GM03348 (cell line): Measurements from ENCODE around the gene TCF20.

ENCODE experiments used
- DNase-seq: peaks from one replicate; pipeline ENCODE4 v3.0.0; 2012; ENCODE audit warnings: low spot score

TCF20 gene

DNA sequence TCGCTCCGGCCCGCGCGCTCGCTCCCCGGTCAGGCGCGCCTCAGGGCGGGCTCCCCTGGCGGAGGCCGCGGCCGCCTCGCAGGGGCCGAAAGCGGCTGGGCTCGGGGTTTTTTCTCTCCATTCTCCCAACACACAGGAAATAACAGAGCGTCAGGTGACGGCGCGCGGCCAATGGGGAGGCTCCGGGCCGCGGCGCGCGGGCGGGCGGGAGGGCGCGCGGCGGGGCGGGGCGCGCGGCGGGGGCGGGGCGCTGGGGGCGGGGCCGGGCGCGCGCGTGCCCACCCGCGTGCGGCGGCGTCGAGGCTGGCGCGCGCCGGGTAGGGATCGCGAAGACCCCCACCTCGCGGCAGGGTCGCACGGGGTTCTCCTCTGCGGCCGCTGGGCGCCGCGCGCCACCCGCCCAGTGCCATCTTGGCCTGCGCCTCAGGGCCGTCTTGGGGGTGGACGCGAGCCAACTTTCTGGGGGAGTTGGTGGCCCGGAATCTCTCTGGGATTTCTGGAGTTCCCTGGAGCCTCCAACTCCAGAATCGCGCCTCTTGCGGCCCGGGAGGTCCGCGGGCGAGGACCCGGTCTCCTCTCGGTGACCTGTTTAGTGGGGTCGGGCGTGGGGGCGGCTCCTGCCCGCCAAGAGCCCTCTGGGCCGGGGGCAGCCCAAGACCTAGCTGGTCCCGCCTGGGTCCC is at the start of gene TCF20:
TSS of gene TCF20 (minus strand) at position 144 of the 681 bp plus-strand sequence. CDS start 55,348 bp downstream, outside the sequence.
- peak; percentile 97 for DNase-seq

DNA sequence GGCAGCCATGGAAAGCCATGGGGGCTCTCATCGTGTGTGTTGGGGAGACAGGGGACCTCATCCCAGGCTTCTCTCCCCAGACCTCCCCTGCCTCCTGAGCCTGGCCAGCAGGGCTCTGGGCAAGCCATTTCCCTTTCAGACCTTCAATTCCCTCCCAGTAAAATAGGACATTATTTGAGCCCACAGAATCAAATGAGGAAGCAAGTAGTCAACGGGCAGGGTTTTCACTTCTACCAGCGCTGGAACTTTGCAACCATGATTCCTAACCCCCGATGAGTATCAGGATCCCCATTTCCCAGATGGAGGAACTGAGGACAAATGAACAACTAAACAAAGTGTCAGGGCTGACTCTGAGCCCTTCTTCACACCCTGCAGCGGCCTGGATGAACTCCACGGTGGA is 48.9 kb upstream of the TCF20 start:
- DNase-seq: no peak

DNA sequence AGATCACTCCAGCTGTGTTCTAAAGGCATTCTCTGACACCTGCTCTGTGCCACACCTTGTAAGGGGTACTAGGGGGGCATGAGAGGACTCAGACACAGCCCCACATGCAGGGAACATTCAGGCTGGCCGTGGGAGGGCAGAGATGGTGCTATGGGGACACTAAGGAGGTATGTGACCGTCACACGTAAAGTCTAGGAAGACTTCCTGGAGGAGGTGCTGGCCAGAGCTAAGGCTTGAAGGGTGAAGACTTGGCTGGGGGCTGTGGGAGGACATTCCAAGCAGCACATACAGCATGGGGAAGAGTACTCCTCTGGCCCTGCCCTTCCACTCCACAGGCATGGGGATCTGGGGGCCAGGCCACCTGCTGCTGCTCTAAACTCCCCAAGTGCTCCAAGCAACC is 48.5 kb upstream of the TCF20 start:
- DNase-seq: no peak

GRCh38 chr22:42317691-42318547 is 47.5 kb upstream of the TCF20 start:
- DNase-seq: no peak

- DNase-seq: peak; percentile 81
Measured at GRCh38 chr22:42317008-42317407, 46.6 kb upstream of the TCF20 start.

DNA sequence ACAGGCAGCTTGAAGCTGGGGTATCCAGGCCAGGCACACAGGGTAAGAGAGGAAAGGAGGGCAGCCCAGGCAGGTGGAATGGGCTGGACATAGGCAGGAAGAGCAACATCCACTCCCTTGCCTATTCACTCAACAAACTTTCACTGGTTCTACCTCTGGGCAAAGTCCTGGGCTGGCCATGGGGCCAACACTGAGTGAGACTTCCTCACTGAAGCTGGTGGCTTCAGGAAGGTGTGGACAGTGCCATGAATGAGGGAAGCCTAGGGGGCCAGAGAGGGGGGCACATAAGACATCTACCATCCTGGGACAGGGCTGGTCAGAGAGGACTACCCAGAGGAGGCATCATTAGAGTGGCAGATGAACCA is 44.9 kb upstream of the TCF20 start:
- DNase-seq: no peak

DNA sequence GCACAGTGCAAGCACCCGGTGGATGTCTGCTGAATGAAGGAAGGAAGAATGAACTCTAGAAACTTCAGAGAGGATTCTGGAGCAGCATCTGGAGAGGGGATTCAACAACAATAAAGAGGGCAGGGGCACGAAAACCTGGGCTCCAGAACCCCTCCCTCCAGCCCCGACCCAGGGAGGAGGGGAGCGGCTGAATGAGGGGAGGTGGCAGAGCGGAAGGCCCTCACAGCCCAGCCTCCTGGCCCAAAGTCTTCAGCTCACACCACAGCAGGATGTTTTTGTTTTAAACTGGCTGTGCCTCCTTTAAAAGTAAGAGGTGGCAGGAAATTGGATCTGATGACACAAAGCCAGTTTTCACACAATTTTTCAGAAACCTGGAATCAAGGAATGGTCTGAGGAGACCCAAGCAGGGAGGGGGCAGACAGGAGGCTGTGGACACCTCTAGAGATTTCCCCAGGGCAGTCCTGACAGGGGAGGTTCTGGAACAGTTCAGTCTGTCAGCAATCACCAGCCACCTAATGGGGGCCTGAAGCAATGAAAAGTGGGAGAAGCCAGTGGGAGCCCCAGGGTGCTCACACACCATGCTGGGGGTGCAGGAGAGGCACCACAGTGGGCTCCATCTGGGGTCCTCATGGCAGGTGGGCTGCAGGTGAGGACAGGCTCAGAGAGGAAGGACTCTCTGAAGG is 44.4 kb upstream of the TCF20 start:
- DNase-seq: no peak

DNA sequence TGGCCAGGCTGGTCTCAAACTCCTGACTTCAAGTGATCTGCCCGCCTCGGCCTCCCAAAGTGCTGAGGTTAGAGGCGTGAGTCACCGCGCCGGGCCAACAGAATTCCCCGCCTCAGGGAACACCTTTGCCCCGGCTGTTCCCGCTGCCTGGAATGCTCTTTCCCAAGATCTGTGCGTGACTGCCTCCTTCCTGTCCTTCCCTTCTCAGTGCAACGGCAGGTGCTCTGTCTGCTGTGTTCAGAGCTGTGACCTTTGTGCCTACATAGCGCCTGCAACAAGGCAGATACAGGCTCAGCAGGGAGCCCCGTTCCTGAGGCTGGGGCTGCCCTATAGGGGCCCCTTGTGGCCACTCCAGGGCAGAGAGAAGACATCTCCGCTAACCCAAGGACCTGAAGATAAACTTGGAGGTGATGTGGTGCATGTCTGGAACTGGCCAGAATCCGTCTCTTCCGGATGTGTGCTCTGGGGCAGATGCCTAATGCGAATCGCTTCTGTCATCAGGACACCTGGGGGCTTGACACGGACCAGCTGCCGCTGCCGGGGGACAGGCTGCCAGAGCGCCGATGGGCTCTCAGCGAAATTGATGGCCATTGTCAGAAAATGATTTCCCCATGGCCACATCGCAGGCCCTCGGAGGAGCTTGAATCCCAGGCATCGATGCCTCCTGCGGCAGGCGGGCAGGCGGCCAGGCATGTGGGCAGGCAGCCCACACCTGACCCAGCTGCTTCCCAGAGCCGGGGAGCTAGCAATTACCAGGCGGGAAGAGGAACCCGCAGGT is 43.5 kb upstream of the TCF20 start:
- no peak for DNase-seq

- no peak for DNase-seq
Measured at GRCh38 chr22:42313204-42313603, 42.8 kb upstream of the TCF20 start.

DNA sequence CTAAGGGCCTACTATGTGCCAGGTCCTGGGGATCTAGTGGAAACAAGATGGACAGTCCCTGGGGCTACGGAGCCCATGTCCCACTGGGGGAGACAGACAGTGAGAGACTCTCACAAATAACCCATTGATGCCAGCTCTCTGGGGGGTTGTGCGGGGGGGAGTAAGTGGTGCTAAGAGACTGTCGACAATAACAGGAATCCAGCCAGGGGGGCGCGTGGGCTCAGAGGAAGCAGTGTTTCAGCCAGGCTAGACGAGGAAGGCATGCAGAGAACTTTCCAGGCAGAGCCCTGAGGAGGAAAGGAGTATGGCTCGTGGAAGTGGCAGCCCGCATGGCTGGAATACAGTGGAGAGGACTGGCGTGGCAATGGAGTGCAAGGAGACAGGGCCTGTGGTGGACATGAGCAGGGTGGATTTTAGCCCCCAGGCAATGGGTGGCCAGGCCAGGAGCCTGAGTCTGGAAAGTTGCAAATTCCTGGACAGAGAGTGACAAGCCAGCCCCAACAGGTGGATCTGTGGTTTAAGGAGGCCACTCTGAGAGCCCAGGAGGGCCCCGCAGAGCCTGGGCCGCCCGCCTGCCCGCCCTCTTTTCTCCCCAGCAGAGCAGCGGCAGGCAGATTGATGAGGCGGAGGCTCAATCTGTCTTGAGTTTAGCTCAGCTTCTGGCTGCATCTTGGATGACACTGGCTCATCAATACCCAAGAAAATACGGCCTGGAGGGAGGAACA is 40.0 kb upstream of the TCF20 start:
- DNase-seq: no peak

DNA sequence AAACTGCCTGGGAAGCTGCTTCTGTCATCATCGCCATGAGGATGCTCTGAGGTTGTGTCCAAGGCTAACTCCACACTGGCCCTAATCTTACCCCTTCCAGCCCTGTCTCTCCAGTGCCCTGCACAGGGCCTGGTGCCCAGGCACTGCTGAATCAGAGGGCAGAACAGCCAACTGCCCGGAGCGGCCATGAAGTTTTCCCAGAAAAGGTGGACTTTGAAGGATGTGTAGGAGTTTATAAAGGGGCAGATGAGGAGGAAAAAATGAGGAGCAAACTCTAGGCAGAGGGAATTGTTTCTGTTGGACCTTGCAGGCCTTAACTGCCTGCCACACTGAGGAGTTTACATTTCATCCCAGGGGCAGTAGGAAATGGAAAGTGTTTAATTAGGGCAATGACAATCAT is 39.4 kb upstream of the TCF20 start:
- no peak for DNase-seq

DNA sequence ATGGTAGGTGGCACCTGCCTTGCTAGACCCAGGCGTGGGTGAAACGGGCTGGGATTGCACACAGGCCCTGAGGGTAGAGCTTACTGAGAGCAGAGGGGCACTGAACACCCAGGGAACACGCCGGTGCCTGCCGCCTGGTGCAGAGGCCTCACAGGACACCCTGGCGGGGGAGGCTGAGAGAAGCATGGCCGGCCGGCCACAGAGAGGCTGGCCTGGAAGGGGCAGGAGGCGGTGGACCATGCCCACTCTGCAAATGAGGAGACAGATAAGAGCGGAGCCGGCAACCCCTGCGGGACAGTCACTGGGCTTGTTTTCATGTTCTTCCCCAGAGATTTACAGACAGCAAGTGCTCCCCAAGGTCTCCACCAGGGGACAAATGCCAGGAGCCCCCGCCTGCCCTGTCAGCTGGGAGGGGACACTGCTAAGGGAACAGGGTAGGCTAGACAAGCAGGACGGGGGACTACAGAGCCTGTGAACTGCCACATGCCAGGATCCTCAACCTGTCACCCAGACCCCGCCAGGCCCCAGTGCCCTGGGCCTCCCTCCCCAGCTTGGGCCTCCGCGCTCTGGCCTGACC is 38.5 kb upstream of the TCF20 start:
- DNase-seq: no peak

GRCh38 chr22:42307806-42308563 is 37.5 kb upstream of the TCF20 start:
- DNase-seq: no peak

DNA sequence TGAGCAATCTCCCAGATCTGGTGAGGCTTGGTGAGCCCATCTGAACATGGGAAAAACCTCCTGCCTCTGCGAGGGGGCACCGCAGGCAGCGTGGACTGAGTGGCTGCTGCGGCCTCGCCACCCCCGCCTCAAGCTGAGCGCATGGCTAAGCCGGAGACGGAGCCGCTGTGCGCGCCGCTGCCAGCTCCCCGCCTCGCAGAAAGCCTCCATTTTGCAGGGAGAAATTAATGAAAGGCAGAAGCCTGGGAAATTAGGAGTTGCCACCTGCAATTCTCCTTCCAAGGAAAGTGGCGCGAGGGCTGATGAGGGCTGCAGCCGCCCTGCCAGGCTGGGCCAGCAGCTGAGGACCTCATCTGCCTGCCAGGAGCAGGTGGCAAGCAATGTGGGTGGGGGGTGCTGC is 35.6 kb upstream of the TCF20 start:
- no peak for DNase-seq

GRCh38 chr22:42304324-42304790 is 33.9 kb upstream of the TCF20 start:
- no peak for DNase-seq

DNA sequence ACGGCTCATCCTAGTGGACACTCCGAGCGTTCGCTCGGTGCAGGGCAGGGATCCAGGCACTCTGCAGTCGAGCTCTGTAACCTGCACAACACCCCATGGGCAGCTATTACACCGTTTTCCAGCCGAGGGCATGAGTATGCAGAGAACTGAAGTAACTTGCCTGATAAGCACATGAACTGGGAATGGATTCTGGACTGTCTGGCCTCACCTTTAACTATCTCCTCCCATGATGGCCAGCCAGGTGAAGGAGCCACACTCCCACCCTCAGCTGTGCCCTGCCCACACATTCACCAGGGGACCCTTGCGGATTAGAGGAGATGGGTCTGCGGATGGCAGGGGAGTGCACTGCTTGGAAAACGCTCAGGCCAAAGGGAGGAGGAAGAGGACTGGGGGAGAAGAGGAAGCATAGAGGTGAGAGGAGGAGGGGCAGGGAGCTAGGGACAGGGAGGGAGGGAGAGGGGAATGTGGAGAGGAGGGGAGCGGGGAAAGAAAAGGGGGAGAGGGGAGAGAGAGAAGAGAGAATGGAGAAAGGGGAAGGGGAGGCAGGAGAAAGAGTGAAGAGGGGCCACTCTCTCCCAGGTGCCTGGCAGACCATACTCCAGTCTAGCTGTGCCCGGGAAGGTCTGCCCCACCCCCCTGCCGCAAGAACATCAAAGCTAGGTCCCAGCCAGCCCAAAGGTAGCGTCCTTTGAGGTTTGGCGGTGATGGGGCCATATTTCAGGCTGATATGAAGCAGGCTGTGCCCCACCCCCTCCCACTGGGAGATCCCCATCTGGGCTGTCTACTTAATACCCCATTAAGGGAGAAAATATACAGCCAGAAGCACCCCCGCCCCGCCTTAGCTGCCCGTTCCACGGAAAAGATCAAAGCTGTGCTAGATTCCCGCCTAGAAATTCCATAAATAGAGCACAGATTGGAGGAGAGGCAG is 33.2 kb upstream of the TCF20 start:
- no peak for DNase-seq

DNA sequence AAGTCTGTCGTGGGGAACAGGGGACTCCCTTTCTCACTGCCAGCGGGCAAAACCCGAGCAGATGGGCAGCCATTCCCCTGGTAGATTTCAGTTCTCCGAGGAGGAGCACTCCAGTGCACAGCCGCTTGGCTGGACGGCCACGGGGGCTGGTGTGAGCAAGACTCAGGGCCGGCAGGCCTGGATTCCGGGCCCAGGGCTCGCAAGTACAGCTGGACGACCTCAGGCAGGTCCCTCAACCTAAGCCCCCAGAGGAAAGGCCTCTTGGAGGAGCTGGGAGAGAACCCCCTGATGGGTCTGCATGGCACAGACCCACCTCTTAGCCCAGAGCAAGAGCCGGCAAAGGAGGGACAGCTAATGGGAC is 31.3 kb upstream of the TCF20 start:
- no peak for DNase-seq

GRCh38 chr22:42301077-42301741 is 30.8 kb upstream of the TCF20 start:
- DNase-seq: no peak
